GM12891 (cell line): Measurements from ENCODE around the gene TP53BP2.

ENCODE experiments used
- PAX5 ChIP-seq: IDR thresholded peaks from 2 replicates; pipeline ENCODE4 v1.6.1; 2011; ENCODE audit warnings: low read length, moderate library complexity, mild to moderate bottlenecking; ENCODE audit not compliant: insufficient read depth, severe bottlenecking
- POLR2A ChIP-seq: IDR thresholded peaks from 2 replicates; pipeline ENCODE4 v1.6.1; 2011; ENCODE audit warnings: low read depth, low read length, control low read depth
- POLR2AphosphoS5 ChIP-seq: IDR thresholded peaks from 2 replicates; pipeline ENCODE4 v1.6.1; 2011; ENCODE audit warnings: low read depth, low read length, control low read depth
- SPI1 ChIP-seq: IDR thresholded peaks from 2 replicates; pipeline ENCODE4 v1.6.1; 2011; ENCODE audit warnings: low read depth, low read length, control low read depth
- TAF1 ChIP-seq: IDR thresholded peaks from 2 replicates; pipeline ENCODE4 v1.6.1; 2011; ENCODE audit warnings: low read depth, low read length, control low read depth

GRCh38 chr1:223748405-223748772 is 97.4 kb downstream of the TP53BP2 start:
- TF ChIP-seq SPI1 (no peak), POLR2AphosphoS5 (no peak), POLR2A (no peak), TAF1 (no peak), PAX5 (no peak)
